GM18517 (cell line): ENCODE results near the gene HTRA3.

ENCODE experiments used
- ATAC-seq: cut with Tn5 transposase; IDR thresholded peaks from one replicate; pipeline ENCODE4 v1.9.1; 2021; ENCODE audit warnings: mild to moderate bottlenecking, moderate library complexity; ENCODE audit not compliant: unreplicated experiment

HTRA3 gene

DNA sequence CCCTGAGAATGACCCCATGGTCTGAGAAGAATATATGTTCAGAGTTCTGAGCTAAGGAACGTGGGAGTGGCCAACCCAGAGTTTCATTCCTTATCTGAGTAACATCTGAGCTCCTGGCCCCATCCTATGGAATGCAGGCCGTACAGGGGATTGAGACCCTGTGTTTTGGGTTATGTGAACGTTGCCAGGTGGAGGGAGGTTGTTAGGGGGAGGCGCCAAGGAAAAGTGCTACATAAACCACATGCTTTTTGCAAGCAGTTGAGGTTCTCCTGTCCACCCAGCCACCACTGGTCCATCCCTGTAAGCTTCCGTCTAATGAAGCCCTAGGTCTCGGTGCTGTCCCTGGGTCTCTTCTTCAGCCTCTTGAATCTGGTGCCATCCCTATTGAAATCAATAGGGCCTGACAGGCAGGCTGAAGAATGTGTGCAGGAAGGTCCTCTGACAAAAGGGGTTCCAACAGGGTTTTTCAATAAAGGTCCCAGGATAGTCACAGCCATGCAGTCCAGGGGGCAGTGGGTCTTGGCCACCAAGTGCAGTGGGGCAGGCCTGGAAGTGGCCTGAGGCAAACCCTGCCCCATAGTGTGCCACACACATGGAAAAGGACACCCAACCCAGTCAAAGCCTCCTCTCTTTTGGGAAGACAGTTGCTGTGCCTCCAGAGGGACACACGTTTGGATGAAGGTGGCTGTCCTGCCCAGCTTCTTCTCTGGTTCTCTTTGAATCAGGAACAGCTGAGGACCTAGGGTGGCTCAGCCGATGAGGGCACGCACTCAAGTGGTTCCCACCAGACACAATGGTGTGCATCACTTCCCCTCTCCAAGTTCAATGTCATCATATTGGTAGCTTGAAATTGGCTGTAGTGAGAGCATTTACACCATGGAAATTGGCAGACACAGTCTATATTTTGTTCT is 53.5 kb downstream of the HTRA3 start:
- ATAC-seq: no peak

DNA sequence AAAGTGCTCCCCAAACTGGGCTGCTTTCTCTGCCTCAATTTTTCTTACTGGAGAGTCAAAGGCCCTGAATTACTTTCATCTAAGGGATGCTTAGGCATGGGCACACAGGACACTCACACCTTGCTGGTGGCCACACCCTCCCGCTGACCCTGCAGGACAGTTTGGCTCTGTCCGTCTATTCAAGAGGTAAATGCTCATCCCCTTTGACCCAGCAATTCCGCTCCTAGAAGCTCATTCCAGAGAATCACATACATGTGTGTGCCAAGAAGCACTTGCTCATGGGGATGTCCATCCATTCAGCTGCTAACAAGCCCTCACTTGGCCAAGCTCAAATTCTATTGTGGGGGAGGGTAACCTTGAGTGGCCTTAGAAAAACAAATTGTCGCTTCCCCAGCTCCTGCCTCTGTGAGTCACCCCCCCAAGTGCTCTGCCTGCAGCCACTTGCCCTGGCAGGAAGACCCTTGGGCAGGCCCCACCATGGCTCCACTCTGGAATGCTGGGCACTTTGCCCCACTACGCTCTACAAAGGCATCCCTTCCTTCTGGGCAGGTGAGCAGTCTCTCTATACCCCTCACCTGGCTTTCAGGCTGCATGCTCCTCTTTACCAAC is 54.5 kb downstream of the HTRA3 start:
- no peak for ATAC-seq

DNA sequence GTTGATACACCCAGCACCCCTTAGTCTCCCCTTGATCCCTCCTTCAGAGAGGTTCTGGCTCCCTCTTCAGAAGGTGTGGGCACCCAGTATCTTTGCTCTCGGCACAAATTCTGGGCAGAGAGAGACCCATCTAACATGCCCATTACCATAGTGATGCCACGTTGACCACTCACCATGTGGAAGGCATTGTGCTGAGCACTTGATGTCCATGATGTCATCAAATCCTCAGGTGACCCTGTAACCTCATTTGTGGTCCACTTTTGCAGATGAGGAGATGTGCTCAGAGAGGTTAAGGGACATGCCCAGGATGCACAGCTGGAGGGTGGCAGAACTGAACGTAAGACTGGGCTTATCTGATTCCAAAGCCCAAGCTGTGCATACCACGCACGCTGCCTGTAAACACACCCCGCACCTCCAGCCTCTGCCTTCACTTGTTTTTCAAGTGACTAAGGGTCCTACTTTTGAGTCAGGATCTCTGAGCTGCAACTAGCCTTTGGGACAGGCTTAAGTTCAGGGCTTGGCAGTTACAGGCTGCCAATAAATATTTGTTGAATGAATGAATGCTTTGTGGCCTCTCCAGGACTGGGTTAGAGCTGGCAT is 55.2 kb downstream of the HTRA3 start:
- no peak for ATAC-seq

DNA sequence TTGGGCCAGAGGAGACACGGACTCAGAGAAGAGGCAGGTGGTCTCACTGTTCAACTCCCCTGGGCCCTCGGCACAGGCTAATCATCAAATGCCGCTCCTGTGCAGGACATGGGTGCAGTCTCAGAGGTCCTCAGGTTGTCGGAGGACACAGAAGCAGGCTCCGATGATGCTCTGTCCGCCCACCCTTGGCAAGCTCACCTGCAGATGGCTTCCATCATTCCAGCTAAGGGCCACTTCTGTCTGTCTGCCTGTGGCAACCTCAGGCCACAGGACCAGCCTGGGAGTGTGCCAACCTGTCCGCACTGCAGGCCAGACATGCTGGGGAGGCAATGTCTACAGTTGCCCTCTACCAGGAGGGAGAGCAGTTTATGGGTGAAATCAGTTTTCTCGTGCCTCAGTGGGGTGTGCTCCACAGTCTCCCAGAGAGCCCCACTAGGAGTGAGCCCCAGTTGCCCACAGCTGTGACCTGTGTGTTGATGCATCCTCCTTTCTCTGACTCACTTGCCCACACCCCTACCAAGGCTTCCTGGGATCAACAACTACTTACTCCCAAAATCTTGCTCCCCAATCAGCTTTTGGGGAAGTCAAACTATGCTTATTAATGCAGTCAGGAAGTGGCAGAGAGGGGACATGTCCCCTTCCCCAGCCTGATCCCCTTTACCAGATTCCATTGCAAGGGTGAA is 55.9 kb downstream of the HTRA3 start:
- ATAC-seq: no peak

DNA sequence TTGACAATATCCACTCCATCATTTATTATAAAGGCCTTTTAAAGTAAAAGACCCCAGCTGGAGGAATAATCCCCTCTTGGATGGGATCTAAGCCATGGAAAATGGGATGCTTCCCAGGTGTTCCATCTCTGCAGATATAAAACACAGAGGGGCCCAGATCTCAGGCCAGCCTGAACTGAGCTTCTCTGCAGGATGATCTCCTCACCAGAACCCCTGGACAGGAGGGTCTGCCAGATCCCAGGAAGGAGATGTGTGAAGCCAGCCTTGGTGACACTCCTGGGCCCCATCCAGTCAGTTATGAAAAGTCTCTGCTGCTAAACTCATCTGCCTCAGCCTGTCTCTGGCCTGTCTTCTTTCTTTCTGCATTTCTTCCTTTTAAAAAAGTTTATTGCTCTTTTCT is 56.7 kb downstream of the HTRA3 start:
- no peak for ATAC-seq

DNA sequence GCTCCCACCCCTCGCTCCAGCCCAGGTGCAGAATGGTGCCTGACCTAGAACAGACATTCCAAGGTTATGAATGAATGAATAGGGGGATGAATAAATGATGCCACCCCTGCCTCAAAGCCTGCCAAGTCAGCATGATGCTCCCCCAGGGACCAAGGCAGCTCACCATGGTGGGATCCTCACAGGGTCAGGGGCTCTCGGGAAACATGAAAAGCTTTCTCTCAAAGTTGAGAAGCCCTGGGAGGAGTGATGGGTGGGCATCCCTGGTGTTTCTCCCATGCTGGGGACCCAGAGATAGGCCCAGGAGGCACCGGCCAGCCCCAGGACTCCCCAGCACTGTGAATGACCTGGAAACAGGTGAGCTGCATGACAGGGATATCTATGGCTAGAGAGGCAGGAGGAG is 58.9 kb downstream of the HTRA3 start:
- no peak for ATAC-seq

DNA sequence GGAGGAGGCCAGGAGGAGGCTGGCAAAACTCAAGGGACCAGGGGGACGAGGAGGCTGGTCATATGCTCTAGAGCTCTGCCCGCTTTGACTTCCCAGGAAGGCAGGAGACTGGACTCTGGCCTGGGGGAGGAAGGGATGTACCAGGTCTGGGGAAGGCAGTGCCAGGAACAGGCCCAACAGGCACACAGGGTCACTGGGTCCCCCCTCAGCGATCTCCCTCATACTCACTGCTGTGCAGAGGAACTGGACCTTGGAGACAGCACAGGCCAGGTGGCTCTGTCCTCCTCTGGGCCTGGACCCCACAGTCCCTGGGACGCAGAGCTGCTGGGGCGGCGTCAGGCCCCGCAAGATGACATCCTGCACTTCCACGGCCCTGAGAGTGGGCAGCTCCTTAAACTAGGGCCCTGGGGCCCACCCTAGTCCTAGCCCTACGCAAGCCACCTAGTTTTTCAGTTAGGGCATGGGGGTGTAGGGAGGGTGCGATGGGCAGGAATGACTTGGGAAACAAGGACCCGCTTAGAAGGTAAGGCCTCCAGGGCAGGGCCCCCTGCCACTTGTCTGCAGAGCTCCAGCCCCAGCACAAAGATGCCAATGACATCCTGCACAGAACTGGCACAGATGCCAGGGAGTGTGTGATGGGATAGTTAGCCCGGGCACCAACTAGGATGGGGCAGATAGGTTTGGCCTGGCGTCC is 59.5 kb downstream of the HTRA3 start:
- no peak for ATAC-seq

DNA sequence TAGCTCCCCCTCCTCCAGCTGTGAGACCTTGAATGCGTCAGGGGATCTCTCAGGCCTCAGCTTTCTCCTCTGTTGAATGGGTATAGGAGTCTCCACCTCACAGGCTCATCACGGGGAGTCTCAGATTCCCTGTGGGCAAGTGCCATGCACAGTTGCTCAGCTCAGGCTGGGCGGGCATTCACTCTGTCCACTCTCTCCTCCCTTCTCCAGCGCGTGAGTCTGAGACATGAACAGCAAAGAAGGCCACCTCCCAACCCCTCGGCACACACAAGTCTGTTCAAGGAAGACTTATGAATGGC is 60.0 kb downstream of the HTRA3 start:
- no peak for ATAC-seq

DNA sequence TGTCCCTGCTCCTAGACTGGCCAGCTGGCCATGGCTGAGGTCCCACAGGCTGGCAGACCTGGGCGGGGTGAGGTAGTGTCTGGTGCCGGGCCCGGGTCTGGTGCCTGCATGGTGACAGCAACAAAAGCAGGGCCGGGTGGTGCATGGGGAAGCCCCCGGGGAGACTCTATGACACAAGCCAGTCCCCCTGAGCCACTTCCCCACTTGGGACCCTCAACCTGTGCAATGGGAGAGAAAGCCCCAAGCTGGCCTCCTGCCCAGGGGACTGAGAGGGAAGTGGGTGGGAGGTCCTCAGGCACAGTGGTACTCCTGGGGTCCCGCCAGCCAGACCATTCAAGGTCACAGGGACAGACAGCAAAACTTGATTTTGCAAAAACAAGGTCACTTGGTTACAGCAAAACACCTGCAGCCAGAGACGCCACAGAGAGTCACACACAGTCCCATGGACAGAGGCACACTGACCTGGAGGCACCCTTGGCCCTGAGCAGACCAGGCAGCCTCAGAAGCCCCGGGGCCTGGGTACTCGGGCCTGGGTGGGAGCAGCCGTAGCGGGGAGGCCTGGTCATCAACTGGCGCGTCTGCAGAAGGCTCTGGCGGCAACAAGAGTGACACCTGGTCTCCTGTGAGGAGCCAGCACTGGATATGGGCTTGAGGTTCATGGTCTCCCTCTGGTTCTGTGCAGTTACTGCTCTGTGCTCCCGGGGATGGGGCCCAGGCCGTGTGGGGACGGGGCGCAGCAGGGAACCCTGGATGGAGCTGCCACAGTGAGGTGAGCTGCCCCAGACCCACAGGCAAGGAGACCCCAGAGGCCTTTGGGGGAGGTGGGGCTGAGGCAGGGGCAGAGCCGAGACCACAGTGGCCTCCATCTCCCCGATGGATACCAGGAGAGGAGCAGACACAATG is 60.6 kb downstream of the HTRA3 start:
- no peak for ATAC-seq

DNA sequence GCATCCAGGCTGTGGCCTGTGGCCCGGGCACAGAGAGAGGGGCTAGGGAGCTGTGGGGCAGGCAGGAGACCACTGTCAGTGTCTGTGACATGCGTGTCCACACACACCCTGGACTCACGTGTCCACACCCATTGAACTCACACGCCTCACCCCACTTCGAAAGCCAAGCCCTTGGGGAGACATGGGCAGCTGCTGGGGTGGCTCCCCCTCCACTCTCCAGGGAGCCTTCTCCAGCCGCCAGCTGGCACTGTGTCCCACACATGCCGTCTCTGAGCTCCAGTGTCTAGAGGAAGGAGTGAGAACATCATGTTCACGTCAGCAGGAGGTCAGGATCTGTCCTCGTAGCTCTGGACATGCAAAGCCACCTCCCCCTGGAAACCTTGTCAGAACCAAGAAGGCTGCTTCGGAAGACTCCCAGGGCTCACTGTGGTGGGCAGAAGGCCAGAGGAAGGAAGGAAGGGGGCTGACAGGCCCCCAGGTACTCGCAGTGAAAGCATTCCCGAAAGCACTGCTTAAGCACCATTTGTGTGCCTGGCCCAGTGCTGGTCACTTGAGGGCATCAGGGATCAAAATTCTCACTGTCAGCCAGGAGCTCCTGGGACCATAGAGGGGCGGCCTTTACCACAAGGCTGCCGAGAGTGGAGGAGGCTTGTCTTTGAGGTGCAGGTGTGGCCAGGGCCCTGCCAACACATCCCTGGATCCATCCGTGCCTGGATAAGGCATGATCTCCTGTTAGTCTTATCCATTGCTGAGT is 61.4 kb downstream of the HTRA3 start:
- ATAC-seq: no peak

DNA sequence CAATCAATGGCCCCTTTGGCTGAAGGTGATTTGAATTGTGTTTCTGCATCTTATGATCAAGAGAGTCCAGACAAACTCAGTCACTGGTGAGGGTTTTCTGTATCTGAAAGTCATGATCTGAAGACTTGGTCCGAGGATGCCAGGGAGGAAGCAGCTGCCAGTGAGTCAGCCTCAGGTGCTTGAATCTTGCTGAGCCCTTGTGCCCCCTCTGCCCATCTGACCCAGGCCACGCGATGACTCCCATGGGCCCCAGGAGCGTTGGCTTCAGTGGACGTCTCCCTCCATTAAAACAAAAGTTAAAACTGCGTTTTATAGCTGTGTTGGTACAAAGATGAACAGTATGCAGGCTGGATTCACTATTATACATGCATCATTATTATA is 62.0 kb downstream of the HTRA3 start:
- ATAC-seq: no peak

DNA sequence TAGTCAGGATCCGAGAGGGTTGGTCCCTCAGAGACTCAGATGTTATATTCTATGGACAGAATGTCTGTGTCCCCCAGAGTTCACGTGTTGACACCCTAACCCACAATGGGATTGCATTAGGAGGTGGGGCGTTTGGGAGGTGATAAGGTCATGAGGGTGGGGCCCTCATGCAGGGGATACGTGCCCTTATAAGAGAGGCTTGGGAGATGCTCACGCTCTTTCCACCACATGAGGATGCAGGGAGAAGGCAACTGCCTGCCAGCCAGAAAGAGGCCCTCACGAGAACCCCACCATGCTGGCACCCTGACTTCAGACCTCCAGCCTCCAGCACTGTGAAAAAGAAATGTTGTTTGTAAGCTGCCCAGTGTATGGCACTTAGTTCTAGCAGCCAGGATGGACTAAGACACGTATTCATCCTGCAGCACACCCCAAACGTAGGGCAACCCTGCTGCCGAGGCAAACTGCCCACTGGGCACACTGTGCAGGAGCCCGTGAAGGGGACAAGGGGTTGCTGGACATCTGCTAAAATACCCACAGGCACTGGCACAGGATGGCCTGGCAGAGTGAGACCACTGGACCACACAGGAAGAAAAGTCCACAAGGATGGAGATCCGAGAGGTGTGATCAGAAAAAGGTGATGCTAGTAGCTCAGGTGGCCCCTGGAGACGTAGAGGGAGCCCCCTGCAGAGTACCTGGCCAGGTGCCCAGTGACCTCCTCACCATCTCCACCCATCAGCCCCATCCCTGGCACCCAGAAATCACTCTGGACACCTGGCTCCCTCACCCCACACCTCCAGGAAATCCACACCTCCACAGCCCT is 62.7 kb downstream of the HTRA3 start:
- ATAC-seq: no peak

DNA sequence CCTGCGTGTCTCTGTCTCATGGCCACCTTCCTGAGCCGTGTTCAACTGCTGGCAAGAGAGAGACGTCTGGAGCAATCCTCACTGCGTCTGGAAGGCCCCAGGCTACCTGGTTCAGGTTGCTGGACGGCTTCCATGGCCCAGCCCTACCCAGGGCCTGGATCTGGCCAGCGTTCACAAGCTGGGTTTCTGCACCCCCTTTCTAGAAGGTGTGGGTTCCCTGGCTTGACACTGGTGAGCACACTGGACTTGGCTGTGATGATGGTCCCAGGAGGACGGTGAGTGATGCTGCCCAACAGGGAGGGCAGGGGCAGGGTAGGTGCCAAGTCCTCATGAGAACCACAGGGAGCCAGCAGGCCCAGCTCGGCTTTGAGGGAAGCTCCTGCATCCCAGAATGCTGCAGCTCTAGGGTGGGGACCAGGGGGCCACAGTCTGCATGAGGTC is 63.4 kb downstream of the HTRA3 start:
- no peak for ATAC-seq

DNA sequence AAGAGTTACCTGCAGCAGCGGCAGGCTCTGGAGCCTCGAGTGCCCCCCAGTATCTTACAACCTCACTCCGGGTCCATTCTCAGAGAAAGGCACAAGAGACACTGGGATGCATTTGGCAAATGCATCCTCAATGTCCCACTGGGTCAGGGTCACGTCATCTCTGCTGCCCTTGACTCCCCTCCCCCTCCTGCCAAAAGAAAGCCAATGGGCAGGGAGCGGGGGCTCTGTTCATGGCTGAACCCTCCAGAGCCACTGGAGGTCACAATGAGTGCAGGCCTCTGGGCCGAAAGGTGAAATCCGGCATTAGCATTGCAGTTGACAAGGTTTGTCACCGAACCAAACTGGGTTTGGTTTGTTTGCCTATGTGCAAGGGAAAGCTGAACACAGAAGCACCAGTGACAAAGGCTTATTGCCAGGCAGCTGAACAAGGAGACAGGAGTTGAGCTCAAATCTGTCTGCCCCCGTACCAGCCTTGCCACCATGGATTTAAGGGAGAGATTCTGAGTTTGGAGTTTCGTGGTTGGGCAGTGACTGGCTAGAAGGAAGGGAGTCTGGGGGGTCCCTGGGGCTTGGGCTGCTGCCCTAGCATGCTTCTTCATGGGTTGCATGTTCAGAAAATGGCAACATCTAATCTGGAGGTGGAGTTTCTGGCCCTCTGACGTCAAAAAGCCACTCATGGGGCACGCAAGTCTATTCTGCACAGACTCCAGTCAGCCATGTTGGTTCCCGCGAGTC is 64.3 kb downstream of the HTRA3 start:
- ATAC-seq: no peak

DNA sequence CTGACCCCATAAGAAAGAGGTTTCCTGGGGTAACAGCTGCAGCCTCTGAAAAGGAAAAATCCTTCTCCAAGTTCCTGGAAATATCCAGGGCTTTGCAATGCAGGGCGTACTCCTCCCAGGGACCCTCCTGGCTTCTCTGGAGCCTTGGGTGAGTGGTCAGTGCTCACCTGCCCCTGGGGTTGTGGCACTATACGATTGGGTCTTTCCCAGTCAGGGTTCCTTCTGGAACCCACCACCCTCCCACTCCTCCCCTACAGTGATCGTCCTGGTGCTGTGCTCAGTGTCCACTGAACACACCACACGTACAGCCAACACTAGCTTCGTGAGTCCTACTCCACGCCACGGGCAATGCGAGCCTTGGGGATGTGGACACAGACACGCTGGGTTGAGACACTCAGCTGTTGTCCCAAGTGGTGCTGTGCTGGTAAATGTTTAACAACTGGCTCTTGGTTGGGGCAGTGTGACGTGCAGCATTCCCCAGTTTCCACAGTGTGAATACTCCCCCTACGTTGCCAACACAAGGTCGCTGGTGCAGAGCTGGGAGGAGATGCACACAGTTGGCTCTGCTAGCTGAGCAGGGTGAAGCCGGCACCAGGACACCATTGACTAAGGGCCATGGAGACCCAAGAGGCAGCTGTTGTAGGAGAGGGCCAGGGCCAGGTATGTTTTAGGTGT is 65.4 kb downstream of the HTRA3 start:
- no peak for ATAC-seq

DNA sequence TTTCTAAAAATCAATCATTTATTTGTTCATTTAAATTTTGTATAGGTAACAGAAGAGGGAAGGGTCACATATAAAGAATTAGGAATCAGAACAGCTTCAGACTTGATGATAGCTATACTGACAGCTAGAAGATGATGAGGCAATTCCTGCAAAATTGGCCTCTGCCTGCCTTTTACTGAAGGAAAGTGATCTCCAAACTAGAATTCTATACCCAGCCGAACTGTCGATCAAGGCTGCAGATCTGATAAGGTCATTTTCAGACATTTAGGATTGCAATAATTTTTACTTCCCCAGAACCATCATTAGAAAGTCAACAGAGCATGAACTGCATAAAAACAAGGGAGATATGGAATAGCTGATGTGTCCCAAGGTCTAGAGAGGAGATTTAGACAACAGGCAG is 66.3 kb downstream of the HTRA3 start:
- ATAC-seq: no peak

DNA sequence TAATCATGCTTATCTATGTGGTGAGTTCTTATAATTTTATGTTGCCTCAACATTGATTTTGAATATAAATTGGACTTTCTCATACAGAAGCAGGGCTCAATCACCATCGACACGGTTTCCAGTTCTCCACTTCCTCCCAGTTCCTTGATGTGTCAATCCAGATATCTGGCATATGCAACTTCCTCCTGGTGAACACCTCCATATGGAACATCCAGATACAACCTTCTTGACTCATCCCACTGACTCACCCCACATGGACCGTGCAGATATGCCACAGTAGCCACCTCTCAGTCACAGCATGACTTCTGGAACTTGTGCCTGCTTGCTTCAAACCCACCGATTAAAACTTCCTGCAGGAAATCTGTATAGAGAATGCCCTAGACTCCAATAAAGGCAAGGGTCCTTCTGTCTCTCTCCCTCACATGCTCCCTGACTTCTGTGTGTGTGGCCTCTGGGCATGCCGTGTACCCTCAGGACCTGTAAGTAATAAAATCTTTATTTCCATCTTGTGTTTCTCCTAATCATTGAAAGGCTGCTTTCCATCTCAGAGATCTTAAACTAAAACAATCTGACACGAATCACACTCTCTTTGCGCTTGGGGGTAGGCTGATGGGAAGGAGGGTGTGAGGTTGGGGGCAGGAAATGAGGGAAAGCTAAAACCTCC is 67.0 kb downstream of the HTRA3 start:
- ATAC-seq: no peak
